NCI-H2107 treated with DMSO at 0.1 percent for 48 hours (cell line): ENCODE measurements around the gene TMEM200C.

Experiments
- DNase-seq: peaks from one replicate; lab custom pipeline; 2025; ENCODE audit not compliant: unreplicated experiment; lab: John Stamatoyannopoulos, UW

TMEM200C gene

GRCh38 chr18:5895299-5895875, at the start of gene TMEM200C:
TMEM200C (minus strand) TSS chr18:5895522; CDS start chr18:5892063, 3,459 bp downstream.
- DNase-seq = no peak

- DNase-seq = no peak
Observed at GRCh38 chr18:5944448-5944847, 49.1 kb upstream of the TMEM200C start.

GRCh38 chr18:5943514-5943913, 48.2 kb upstream of the TMEM200C start:
- peak; percentile 58 for DNase-seq

- no peak for DNase-seq
Observed at GRCh38 chr18:5942591-5942990, 47.3 kb upstream of the TMEM200C start.

- DNase-seq = no peak
Observed at GRCh38 chr18:5941890-5942289, 46.6 kb upstream of the TMEM200C start.

GRCh38 chr18:5939801-5940667, 44.7 kb upstream of the TMEM200C start:
- no peak for DNase-seq

GRCh38 chr18:5937795-5938194, 42.5 kb upstream of the TMEM200C start:
- DNase-seq = no peak

- DNase-seq = no peak
Observed at GRCh38 chr18:5937121-5937520, 41.8 kb upstream of the TMEM200C start.

GRCh38 chr18:5930789-5931188, 35.5 kb upstream of the TMEM200C start:
- no peak for DNase-seq

GRCh38 chr18:5918205-5918858, 23.0 kb upstream of the TMEM200C start:
- no peak for DNase-seq

GRCh38 chr18:5914951-5915350, 19.6 kb upstream of the TMEM200C start:
- peak; percentile 23 for DNase-seq

GRCh38 chr18:5914016-5914415, 18.7 kb upstream of the TMEM200C start:
- no peak for DNase-seq

GRCh38 chr18:5912566-5912965, 17.2 kb upstream of the TMEM200C start:
- DNase-seq = no peak

- no peak for DNase-seq
Observed at GRCh38 chr18:5909125-5909524, 13.8 kb upstream of the TMEM200C start.

GRCh38 chr18:5903386-5903785, 8.1 kb upstream of the TMEM200C start:
- no peak for DNase-seq

- DNase-seq = no peak
Observed at GRCh38 chr18:5900262-5900661, 4.9 kb upstream of the TMEM200C start.

- no peak for DNase-seq
Observed at GRCh38 chr18:5899835-5900234, 4.5 kb upstream of the TMEM200C start.

GRCh38 chr18:5895876-5896740, 786 bp upstream of the TMEM200C start:
- DNase-seq = no peak

- no peak for DNase-seq
Observed at GRCh38 chr18:5894611-5895298, 567 bp downstream of the TMEM200C start.

GRCh38 chr18:5893956-5894610, 1.2 kb downstream of the TMEM200C start:
- no peak for DNase-seq
